Astrocyte (in vitro differentiated cells and primary cell): Measurements from ENCODE around the gene PSMD4. TPM values are rescaled to one million over a fixed set of nuclear protein-coding genes. Genes with fewer than 3 reads are reported as not detected.

Experiments
- DNase-seq: peaks from one replicate; pipeline ENCODE4 v3.0.0-alpha.2; 2010; ENCODE audit warnings: low read depth
- FAIRE-seq: peaks from 2 replicates; lab custom pipeline; 2011; peaks lifted over from hg19 to GRCh38; lab: Jason Lieb, UNC
- H2AFZ ChIP-seq: 2 replicates; pipeline ENCODE4 v1.6.0; 2012; ENCODE audit warnings: low read depth, low read length, inconsistent platforms
- H3K27ac ChIP-seq: 2 replicates; pipeline ENCODE4 v1.5.1; 2011; ENCODE audit warnings: low read depth, low read length, inconsistent platforms
- H3K27me3 ChIP-seq: 2 replicates; pipeline ENCODE4 v1.6.0; 2011; ENCODE audit warnings: low read length, inconsistent platforms; ENCODE audit not compliant: insufficient read depth
- H3K36me3 ChIP-seq: 2 replicates; pipeline ENCODE4 v1.5.1; 2011; ENCODE audit warnings: low read length, inconsistent platforms; ENCODE audit not compliant: insufficient read depth
- H3K4me1 ChIP-seq: 2 replicates; pipeline ENCODE4 v1.5.1; 2011; ENCODE audit warnings: low read length, inconsistent platforms; ENCODE audit not compliant: insufficient read depth
- H3K4me2 ChIP-seq: 2 replicates; pipeline ENCODE4 v1.6.0; 2012; ENCODE audit warnings: low read length, inconsistent platforms
- H3K4me3 ChIP-seq: 2 replicates; pipeline ENCODE4 v1.5.1; 2011; ENCODE audit warnings: low read depth, mild to moderate bottlenecking, low read length, inconsistent platforms; ENCODE audit not compliant: insufficient read depth
- H3K79me2 ChIP-seq: 2 replicates; pipeline ENCODE4 v1.6.0; 2012; ENCODE audit warnings: mild to moderate bottlenecking, low read length, inconsistent platforms; ENCODE audit not compliant: insufficient read depth
- H3K9ac ChIP-seq: 2 replicates; pipeline ENCODE4 v1.6.0; 2012; ENCODE audit warnings: mild to moderate bottlenecking, low read length, inconsistent platforms
- H3K9me3 ChIP-seq: 2 replicates; pipeline ENCODE4 v1.5.1; 2012; ENCODE audit warnings: low read depth, mild to moderate bottlenecking, low read length, inconsistent platforms; ENCODE audit not compliant: insufficient read depth
- H4K20me1 ChIP-seq: 2 replicates; pipeline ENCODE4 v1.6.0; 2012; ENCODE audit warnings: low read length, inconsistent platforms; ENCODE audit not compliant: insufficient read depth
- H3K27ac Mint-ChIP-seq: one replicate; pipeline ENCODE4 v1.8.0; 2021; ENCODE audit warnings: mild to moderate bottlenecking, mixed read lengths; ENCODE audit not compliant: unreplicated experiment
- H3K27me3 Mint-ChIP-seq: one replicate; pipeline ENCODE4 v1.8.0; 2021; ENCODE audit warnings: low read depth, mixed read lengths; ENCODE audit not compliant: unreplicated experiment
- H3K36me3 Mint-ChIP-seq: one replicate; pipeline ENCODE4 v1.8.0; 2021; ENCODE audit warnings: low read depth, mixed read lengths; ENCODE audit not compliant: unreplicated experiment
- H3K4me1 Mint-ChIP-seq: one replicate; pipeline ENCODE4 v1.8.0; 2021; ENCODE audit warnings: low read depth, mixed read lengths; ENCODE audit not compliant: unreplicated experiment
- H3K4me3 Mint-ChIP-seq: one replicate; pipeline ENCODE4 v1.8.0; 2021; ENCODE audit warnings: mild to moderate bottlenecking, moderate library complexity, mixed read lengths; ENCODE audit not compliant: unreplicated experiment
- H3K9me3 Mint-ChIP-seq: one replicate; pipeline ENCODE4 v1.8.0; 2021; ENCODE audit warnings: mild to moderate bottlenecking, mixed read lengths; ENCODE audit not compliant: unreplicated experiment
- CTCF ChIP-seq: IDR thresholded peaks from 2 replicates; pipeline ENCODE4 v1.5.1; 2011; ENCODE audit warnings: low read depth, mild to moderate bottlenecking, inconsistent platforms, low read length, moderate library complexity; ENCODE audit not compliant: insufficient read depth
- EZH2 ChIP-seq: IDR thresholded peaks from 2 replicates; pipeline ENCODE4 v1.6.1; 2012; ENCODE audit warnings: mild to moderate bottlenecking, low read length, inconsistent platforms; ENCODE audit not compliant: insufficient read depth
- total RNA-seq: library from RNA; stranded (reverse); gene quantifications from 2 replicates; pipeline ENCODE4 v1.2.1, GENCODE V29; 2021

The PSMD4 gene
- total RNA-seq, 1 donor from 2014 or later, result 171 TPM

GRCh38 chr1:151313501-151313900, 59.0 kb downstream of the PSMD4 start:
- peaks cover 22% of the 10 kb centered on the region for H3K36me3 ChIP-seq
- Mint-ChIP-seq H3K9me3 (no peaks in the 10 kb centered on the region), H3K36me3 (peaks cover 32% of the 10 kb centered on the region), H3K4me1 (peaks cover 60% of the 10 kb centered on the region), H3K27ac (peak overlapping the region; percentile 100), H3K27me3 (no peaks in the 10 kb centered on the region), H3K4me3 (peak overlapping the region; percentile 40)
- H2AFZ ChIP-seq, result no peak overlapping the region
- DNase-seq (no peak), FAIRE-seq (no peak)
- H3K9ac ChIP-seq, result peak overlapping the region; percentile 38
- H3K4me3 ChIP-seq, result no peak overlapping the region
- no peaks in the 10 kb centered on the region for H3K9me3 ChIP-seq
- peak overlapping the region; percentile 43 for H3K27ac ChIP-seq
- H3K79me2 ChIP-seq, result peaks cover 57% of the 10 kb centered on the region
- H4K20me1 ChIP-seq, result peaks cover 38% of the 10 kb centered on the region
- no peak for TF ChIP-seq EZH2
- TF ChIP-seq CTCF, result no peak
- peaks cover 56% of the 10 kb centered on the region for H3K4me1 ChIP-seq
- H3K27me3 ChIP-seq, result no peaks in the 10 kb centered on the region
- H3K4me2 ChIP-seq, result peak overlapping the region; percentile 70

- H3K9ac ChIP-seq, result peak overlapping the region; percentile 38
- peak overlapping the region; percentile 43 for H3K27ac ChIP-seq
- Mint-ChIP-seq H3K4me3 (no peak overlapping the region), H3K9me3 (no peaks in the 10 kb centered on the region), H3K36me3 (peaks cover 36% of the 10 kb centered on the region), H3K27ac (peak overlapping the region; percentile 100), H3K4me1 (peaks cover 53% of the 10 kb centered on the region), H3K27me3 (no peaks in the 10 kb centered on the region)
- peaks cover 57% of the 10 kb centered on the region for H3K79me2 ChIP-seq
- peaks cover 19% of the 10 kb centered on the region for H3K36me3 ChIP-seq
- DNase-seq (peak; percentile 85), FAIRE-seq (no peak)
- peaks cover 54% of the 10 kb centered on the region for H3K4me1 ChIP-seq
- H4K20me1 ChIP-seq, result peaks cover 38% of the 10 kb centered on the region
- H3K9me3 ChIP-seq, result no peaks in the 10 kb centered on the region
- H3K27me3 ChIP-seq, result no peaks in the 10 kb centered on the region
- TF ChIP-seq EZH2, result no peak
- no peak for TF ChIP-seq CTCF
- H3K4me2 ChIP-seq, result peak overlapping the region; percentile 70
- H3K4me3 ChIP-seq, result no peak overlapping the region
- no peak overlapping the region for H2AFZ ChIP-seq
These were observed 59.8 kb downstream of the PSMD4 start for GRCh38 chr1:151314137-151314875.
